ENCODE results near the gene MAPK8IP2. TPM values are rescaled to one million over a fixed set of nuclear protein-coding genes. Genes with fewer than 3 reads are reported as not detected.

MAPK8IP2 gene
- polyA plus RNA-seq, 1 donor (not counting 4 experiments of a cell fraction or from before 2014, with no cell fraction given) = 0.29 TPM

- Histone ChIP-seq H4K20me1 (ENCODE audit: control insufficient read depth, extremely low read depth, insufficient read depth, low read length) (no peaks in the 10 kb centered on the region), H3K4me1 (ENCODE audit: control insufficient read depth, extremely low read depth, insufficient read depth, low read length) (peaks cover 44% of the 10 kb centered on the region), H3K79me2 (ENCODE audit: control insufficient read depth, insufficient read depth, low read length) (peaks cover 11% of the 10 kb centered on the region), H3K27ac (ENCODE audit: control insufficient read depth, insufficient read depth, low read length) (no peak overlapping the region), H3K36me3 (ENCODE audit: control insufficient read depth in 2 of 2, extremely low read depth in 1 of 2, insufficient read depth in 2 of 2, low read length in 2 of 2) (peaks cover 0 to 9% of the 10 kb centered on the region in 2 experiments), H3K9ac (ENCODE audit: control insufficient read depth, extremely low read depth, insufficient read depth, low read length) (no peak overlapping the region), H2AFZ (ENCODE audit: control insufficient read depth, low read length) (no peak overlapping the region), H3K27me3 (ENCODE audit: control insufficient read depth, extremely low read depth, insufficient read depth, low read length) (no peaks in the 10 kb centered on the region), H3K9me1 (ENCODE audit: control insufficient read depth, extremely low read depth, insufficient read depth, low read length) (no peaks in the 10 kb centered on the region), H3K9me3 (ENCODE audit: control insufficient read depth, low read depth, low read length) (no peaks in the 10 kb centered on the region), H3K4me2 (ENCODE audit: control insufficient read depth, extremely low read depth, insufficient read depth, low read depth, low read length) (no peak overlapping the region), H3K4me3 (ENCODE audit: control insufficient read depth in 2 of 3, extremely low read depth in 1 of 3, insufficient read depth in 2 of 3, low read depth in 1 of 3, low read length in 3 of 3) (no peak overlapping the region)
- TF ChIP-seq EZH2 (IDR thresholded peaks at IDR 0.05; ENCODE audit: low read length) (no peak), CTCF (optimal IDR thresholded peaks at IDR 0.05 in 1 of 3, IDR thresholded peaks at IDR 0.05 in 1 of 3, conservative IDR thresholded peaks at IDR 0.05 in 1 of 3; ENCODE audit: extremely low read depth in 1 of 3, insufficient read depth in 2 of 3, low read length in 3 of 3) (no peak)
- no peak for DNase-seq (ENCODE audit: low read depth, low spot score)
- no peak for FAIRE-seq
- dilution Hi-C loops (cut with MboI; ENCODE audit: extremely low pct_ligation_motif_present, low sequenced_read_pairs) = no loop called here
Observed at GRCh38 chr22:50624347-50625130, 23.9 kb downstream of the MAPK8IP2 start.

GRCh38 chr22:50625131-50625567 lies 24.6 kb downstream of the MAPK8IP2 start:
- H3K4me2 ChIP-seq (ENCODE audit: control insufficient read depth, extremely low read depth, insufficient read depth, low read depth, low read length) = no peak overlapping the region
- no peaks in the 10 kb centered on the region for H4K20me1 ChIP-seq (ENCODE audit: control insufficient read depth, extremely low read depth, insufficient read depth, low read length)
- dilution Hi-C loops (cut with MboI; ENCODE audit: extremely low pct_ligation_motif_present, low sequenced_read_pairs) = no loop called here
- H2AFZ ChIP-seq (ENCODE audit: control insufficient read depth, low read length) = no peak overlapping the region
- H3K4me1 ChIP-seq (ENCODE audit: control insufficient read depth, extremely low read depth, insufficient read depth, low read length) = peaks cover 44% of the 10 kb centered on the region
- H3K9ac ChIP-seq (ENCODE audit: control insufficient read depth, extremely low read depth, insufficient read depth, low read length) = no peak overlapping the region
- peaks cover 11% of the 10 kb centered on the region for H3K79me2 ChIP-seq (ENCODE audit: control insufficient read depth, insufficient read depth, low read length)
- H3K27me3 ChIP-seq (ENCODE audit: control insufficient read depth, extremely low read depth, insufficient read depth, low read length) = no peaks in the 10 kb centered on the region
- TF ChIP-seq EZH2 (IDR thresholded peaks at IDR 0.05; ENCODE audit: low read length) = no peak
- TF ChIP-seq CTCF (optimal IDR thresholded peaks at IDR 0.05 in 1 of 3, IDR thresholded peaks at IDR 0.05 in 1 of 3, conservative IDR thresholded peaks at IDR 0.05 in 1 of 3; ENCODE audit: extremely low read depth in 1 of 3, insufficient read depth in 2 of 3, low read length in 3 of 3) = no peak
- H3K27ac ChIP-seq (ENCODE audit: control insufficient read depth, insufficient read depth, low read length) = no peak overlapping the region
- FAIRE-seq (no peak), DNase-seq (ENCODE audit: low read depth, low spot score) (no peak)
- H3K4me3 ChIP-seq (ENCODE audit: control insufficient read depth in 2 of 3, extremely low read depth in 1 of 3, insufficient read depth in 2 of 3, low read depth in 1 of 3, low read length in 3 of 3) = no peak overlapping the region
- H3K9me1 ChIP-seq (ENCODE audit: control insufficient read depth, extremely low read depth, insufficient read depth, low read length) = no peaks in the 10 kb centered on the region
- no peaks in the 10 kb centered on the region for H3K9me3 ChIP-seq (ENCODE audit: control insufficient read depth, low read depth, low read length)
- peaks cover 0 to 9% of the 10 kb centered on the region in 2 experiments for H3K36me3 ChIP-seq (ENCODE audit: control insufficient read depth in 2 of 2, extremely low read depth in 1 of 2, insufficient read depth in 2 of 2, low read length in 2 of 2)

Measured in keratinocyte (primary cell).